Fibroblast of lung (primary cell): ENCODE results near the gene RRP12.
"Not testable (repeated sequence)": the region's sequence is repeated elsewhere in the genome, so short reads cannot be mapped to it uniquely, and the experiment has no call there.

Source experiments
- EZH2 ChIP-seq: IDR thresholded peaks from 2 replicates; pipeline ENCODE4 v1.5.1; 2012; ENCODE audit warnings: low read length, control low read depth, mild to moderate bottlenecking; ENCODE audit errors: missing control alignments
- TF ChIP-seq, protein P1 (sequence below), 2 donors: IDR thresholded peaks in 1 of 2; conservative IDR thresholded peaks in 1 of 2; 1 replicate in 1 of 2; 2 replicates in 1 of 2; pipeline ENCODE4 v1.5.1; 2011 to 2012; ENCODE audit warnings: low read length in 2 of 2, control low read depth in 1 of 2, inconsistent platforms in 1 of 2, low read depth in 1 of 2, mild to moderate bottlenecking in 1 of 2

DNA sequence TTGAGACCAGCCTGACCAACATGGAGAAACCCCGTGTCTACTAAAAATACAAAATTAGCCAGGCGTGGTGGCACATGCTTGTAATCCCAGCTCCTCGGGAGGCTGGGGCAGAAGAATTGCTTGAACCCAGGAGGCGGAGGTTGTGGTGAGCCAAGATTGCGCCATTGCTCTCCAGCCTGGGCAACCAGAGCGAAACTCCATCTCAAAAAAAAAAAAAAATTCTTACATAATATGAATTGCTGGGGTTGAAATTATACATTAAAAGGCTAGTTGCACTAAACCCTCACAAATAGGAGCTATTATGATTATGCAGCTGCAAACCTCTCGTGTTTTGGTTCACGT is 22.6 kb upstream of the RRP12 start:
- TF ChIP-seq, protein P1, sequence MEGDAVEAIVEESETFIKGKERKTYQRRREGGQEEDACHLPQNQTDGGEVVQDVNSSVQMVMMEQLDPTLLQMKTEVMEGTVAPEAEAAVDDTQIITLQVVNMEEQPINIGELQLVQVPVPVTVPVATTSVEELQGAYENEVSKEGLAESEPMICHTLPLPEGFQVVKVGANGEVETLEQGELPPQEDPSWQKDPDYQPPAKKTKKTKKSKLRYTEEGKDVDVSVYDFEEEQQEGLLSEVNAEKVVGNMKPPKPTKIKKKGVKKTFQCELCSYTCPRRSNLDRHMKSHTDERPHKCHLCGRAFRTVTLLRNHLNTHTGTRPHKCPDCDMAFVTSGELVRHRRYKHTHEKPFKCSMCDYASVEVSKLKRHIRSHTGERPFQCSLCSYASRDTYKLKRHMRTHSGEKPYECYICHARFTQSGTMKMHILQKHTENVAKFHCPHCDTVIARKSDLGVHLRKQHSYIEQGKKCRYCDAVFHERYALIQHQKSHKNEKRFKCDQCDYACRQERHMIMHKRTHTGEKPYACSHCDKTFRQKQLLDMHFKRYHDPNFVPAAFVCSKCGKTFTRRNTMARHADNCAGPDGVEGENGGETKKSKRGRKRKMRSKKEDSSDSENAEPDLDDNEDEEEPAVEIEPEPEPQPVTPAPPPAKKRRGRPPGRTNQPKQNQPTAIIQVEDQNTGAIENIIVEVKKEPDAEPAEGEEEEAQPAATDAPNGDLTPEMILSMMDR (conservative IDR thresholded peaks at IDR 0.05 in 1 of 2, IDR thresholded peaks at IDR 0.05 in 1 of 2; ENCODE audit: low read depth in 1 of 2, low read length in 2 of 2), result not testable (repeated sequence)
- TF ChIP-seq EZH2, result not testable (repeated sequence)
